Liver (tissue), 3 donors: ENCODE data around the gene KRT76.

Experiments
- ATF3 ChIP-seq: IDR thresholded peaks from 2 replicates; pipeline ENCODE4 v1.6.1; 2016; ENCODE audit warnings: antibody characterized with exemption
- CTCF ChIP-seq: fragments of 150-350 bp; IDR thresholded peaks from 2 replicates; pipeline ENCODE4 v1.5.1; 2017; ENCODE audit warnings: improper control_type of control experiment, low read depth, low read length; ENCODE audit not compliant: missing input control
- FOXA1 ChIP-seq: IDR thresholded peaks from 2 replicates; pipeline ENCODE4 v1.6.1; 2016; ENCODE audit warnings: antibody characterized with exemption
- JUND ChIP-seq, 2 donors: IDR thresholded peaks; 2 replicates each; pipeline ENCODE4 v1.6.1; 2016; ENCODE audit warnings: antibody characterized with exemption in 2 of 2
- MAX ChIP-seq: IDR thresholded peaks from 2 replicates; pipeline ENCODE4 v1.6.1; 2016; ENCODE audit warnings: antibody characterized with exemption
- RAD21 ChIP-seq, 2 donors: IDR thresholded peaks; 2 replicates each; pipeline ENCODE4 v1.6.1; 2016; ENCODE audit warnings: antibody characterized with exemption in 2 of 2, mild to moderate bottlenecking in 2 of 2
- REST ChIP-seq: IDR thresholded peaks from 2 replicates; pipeline ENCODE4 v1.6.1; 2016; ENCODE audit warnings: antibody characterized with exemption, mild to moderate bottlenecking
- ZBTB33 ChIP-seq: IDR thresholded peaks from 2 replicates; pipeline ENCODE4 v1.6.1; 2016; ENCODE audit warnings: antibody characterized with exemption
- donor health status: healthy.
- donor health status: healthy.

- TF ChIP-seq CTCF (no peak), ATF3 (no peak), REST (no peak), FOXA1 (no peak), ZBTB33 (no peak), MAX (no peak), RAD21 (IDR thresholded peaks at IDR 0.05) (no peak), JUND (IDR thresholded peaks at IDR 0.05) (no peak)
Measured at GRCh38 chr12:52818388-52818787, 41.2 kb upstream of the KRT76 start.
